H1 (cell line): ENCODE data around the gene GAPDH. TPM values are rescaled to one million over a fixed set of nuclear protein-coding genes. Genes with fewer than 3 reads are reported as not detected.
"Not testable (repeated sequence)": the region's sequence is repeated elsewhere in the genome, so short reads cannot be mapped to it uniquely, and the experiment has no call there.

ENCODE experiments used
- CTCF ChIA-PET: fragments of 300-600 bp; sonication (Branson Sonifier 250); formaldehyde crosslinking; loops from one replicate; lab custom pipeline; 2021; ENCODE audit not compliant: partially characterized antibody; lab: Charles Lee
- POLR2A ChIA-PET: fragments of 300-600 bp; sonication (Branson Sonifier 250); formaldehyde crosslinking; loops from one replicate; lab custom pipeline; 2021; ENCODE audit warnings: inconsistent platforms; ENCODE audit not compliant: partially characterized antibody; lab: Charles Lee
- DNase-seq, 2 experiments: peaks; one replicate each; pipeline versions ENCODE4 v3.0.0 to v3.0.0-alpha.2; 2010 to 2022; ENCODE audit warnings: low spot score in 2 of 2, low read depth in 1 of 2, mixed read lengths in 1 of 2
- FAIRE-seq: peaks from 2 replicates; lab custom pipeline; 2011; peaks lifted over from hg19 to GRCh38; lab: Jason Lieb, UNC
- H2AFZ ChIP-seq: 2 replicates; pipeline ENCODE4 v1.8.1; 2012; ENCODE audit warnings: low read length, inconsistent platforms
- H2AK5ac ChIP-seq: 2 replicates; pipeline ENCODE4 v1.6.1; 2013; ENCODE audit warnings: low read depth, low read length
- H2BK120ac ChIP-seq: replicated peaks from 2 replicates; pipeline ENCODE3; 2013; ENCODE audit warnings: low read depth, low read length, inconsistent platforms
- H2BK12ac ChIP-seq: 2 replicates; pipeline ENCODE4 v1.6.1; 2013; ENCODE audit warnings: low read depth, low read length
- H2BK15ac ChIP-seq: 2 replicates; pipeline ENCODE4 v1.6.1; 2013; ENCODE audit warnings: low read length
- H2BK20ac ChIP-seq: 2 replicates; pipeline ENCODE4 v1.6.1; 2013; ENCODE audit warnings: low read length
- H2BK5ac ChIP-seq: 2 replicates; pipeline ENCODE4 v1.6.1; 2013; ENCODE audit warnings: low read depth, low read length
- H3K14ac ChIP-seq: 2 replicates; pipeline ENCODE4 v1.6.1; 2013; ENCODE audit warnings: inconsistent platforms; ENCODE audit not compliant: insufficient read length
- H3K18ac ChIP-seq: 2 replicates; pipeline ENCODE4 v1.6.1; 2013; ENCODE audit warnings: low read length; ENCODE audit errors: extremely low read depth
- H3K23ac ChIP-seq: 2 replicates; pipeline ENCODE4 v1.6.1; 2013; ENCODE audit warnings: inconsistent platforms; ENCODE audit not compliant: insufficient read length
- H3K23me2 ChIP-seq: 2 replicates; pipeline ENCODE4 v1.6.1; 2013; ENCODE audit warnings: low read depth, low read length
- H3K27ac ChIP-seq: 2 replicates; pipeline ENCODE4 v1.6.1; 2011; ENCODE audit warnings: low read depth, low read length, inconsistent platforms
- H3K27me3 ChIP-seq, 4 experiments: replicated peaks in 1 of 4; 1 replicate in 1 of 4; 2 replicates in 3 of 4; pipeline versions ENCODE4 v1.6.1 to v1.8.1; 2011 to 2013; ENCODE audit warnings: low read length in 3 of 4, mild to moderate bottlenecking in 3 of 4, inconsistent platforms in 2 of 4, mixed read lengths in 2 of 4, moderate library complexity in 1 of 4; ENCODE audit not compliant: control insufficient read depth in 3 of 4, insufficient read depth in 3 of 4; ENCODE audit errors: extremely low read depth in 1 of 4
- H3K36me3 ChIP-seq, 4 experiments: 2 replicates each; pipeline versions ENCODE4 v1.6.1 to v1.8.1; 2011 to 2013; ENCODE audit warnings: mild to moderate bottlenecking in 4 of 4, low read length in 3 of 4, moderate library complexity in 2 of 4, control low read depth in 1 of 4, inconsistent platforms in 1 of 4; ENCODE audit not compliant: insufficient read depth in 4 of 4, control insufficient read depth in 2 of 4
- H3K4ac ChIP-seq: replicated peaks from 2 replicates; pipeline ENCODE3; 2013; ENCODE audit warnings: low read length, low read depth, mixed read lengths, inconsistent platforms; ENCODE audit not compliant: insufficient read length
- H3K4me1 ChIP-seq, 4 experiments: replicated peaks in 1 of 4; 1 replicate in 1 of 4; 2 replicates in 3 of 4; pipeline versions ENCODE4 v1.6.1 to v1.8.1; 2011 to 2013; ENCODE audit warnings: low read length in 3 of 4, inconsistent platforms in 2 of 4, mixed read lengths in 1 of 4; ENCODE audit not compliant: insufficient read depth in 4 of 4, control insufficient read depth in 3 of 4
- H3K4me2 ChIP-seq, 2 experiments: 2 replicates each; pipeline versions ENCODE4 v1.6.1 to v1.8.1; 2011 to 2013; ENCODE audit warnings: low read depth in 2 of 2, low read length in 2 of 2, control low read depth in 1 of 2, inconsistent platforms in 1 of 2, mild to moderate bottlenecking in 1 of 2; ENCODE audit not compliant: insufficient read depth in 1 of 2
- H3K4me3 ChIP-seq, 4 experiments: fragments of 200-600, 300-600 bp in 1 of 4; sonication (generic), shearing (Covaris generic), sonication (Bioruptor Twin) in 1 of 4; 2 replicates each; pipeline versions ENCODE4 v1.5.1 to v1.8.1; 2011 to 2016; ENCODE audit warnings: low read length in 4 of 4, low read depth in 3 of 4, control low read depth in 2 of 4, inconsistent platforms in 2 of 4, mild to moderate bottlenecking in 2 of 4, mixed read lengths in 1 of 4, moderate library complexity in 1 of 4; ENCODE audit not compliant: insufficient read depth in 2 of 4; ENCODE audit errors: extremely low read depth in 1 of 4
- H3K56ac ChIP-seq: replicated peaks from 2 replicates; pipeline ENCODE3; 2013; ENCODE audit warnings: low read depth, mild to moderate bottlenecking, mixed read lengths, low read length, inconsistent platforms; ENCODE audit not compliant: insufficient read length
- H3K79me1 ChIP-seq: 2 replicates; pipeline ENCODE4 v1.6.1; 2013; ENCODE audit warnings: low read depth, low read length, control low read depth
- H3K79me2 ChIP-seq, 2 experiments: 2 replicates each; pipeline versions ENCODE4 v1.6.1 to v1.8.1; 2012 to 2013; ENCODE audit warnings: low read length in 2 of 2, mild to moderate bottlenecking in 2 of 2, inconsistent platforms in 1 of 2; ENCODE audit not compliant: insufficient read depth in 2 of 2, control insufficient read depth in 1 of 2
- H3K9ac ChIP-seq, 4 experiments: replicated peaks in 1 of 4; 1 replicate in 1 of 4; 2 replicates in 3 of 4; pipeline versions ENCODE4 v1.6.1 to v1.8.1; 2011 to 2013; ENCODE audit warnings: low read depth in 3 of 4, low read length in 3 of 4, control low read depth in 2 of 4, mild to moderate bottlenecking in 2 of 4, moderate library complexity in 2 of 4, inconsistent platforms in 1 of 4; ENCODE audit errors: extremely low read depth in 1 of 4
- H3K9me3 ChIP-seq, 2 experiments: 2 replicates each; pipeline versions ENCODE4 v1.6.1 to v1.8.1; 2012 to 2013; ENCODE audit warnings: mild to moderate bottlenecking in 2 of 2, moderate library complexity in 2 of 2, control low read depth in 1 of 2, inconsistent platforms in 1 of 2, low read depth in 1 of 2, low read length in 1 of 2, mixed read lengths in 1 of 2; ENCODE audit not compliant: insufficient read depth in 2 of 2
- H4K20me1 ChIP-seq, 2 experiments: replicated peaks in 1 of 2; 2 replicates each; pipeline versions ENCODE3 to v1.8.1; 2011 to 2013; ENCODE audit warnings: inconsistent platforms in 2 of 2, low read length in 2 of 2, mild to moderate bottlenecking in 1 of 2; ENCODE audit not compliant: insufficient read depth in 2 of 2, control insufficient read depth in 1 of 2
- H4K5ac ChIP-seq: 2 replicates; pipeline ENCODE4 v1.6.1; 2013; ENCODE audit warnings: low read length, low read depth, mixed read lengths, inconsistent platforms; ENCODE audit not compliant: insufficient read length
- H4K8ac ChIP-seq: 2 replicates; pipeline ENCODE4 v1.8.0; 2013; ENCODE audit warnings: mild to moderate bottlenecking, moderate library complexity, low read length, inconsistent platforms; ENCODE audit not compliant: insufficient read depth; ENCODE audit errors: extremely low read depth
- H4K91ac ChIP-seq: replicated peaks from 2 replicates; pipeline ENCODE3; 2013; ENCODE audit warnings: low read length, mixed read lengths, inconsistent platforms; ENCODE audit not compliant: insufficient read length
- WGBS, 2 experiments: shearing (Covaris generic) in 1 of 2; methylation state at CpG; one replicate each; pipeline versions ENCODE4 v1.1.6 to v1.1.7; 2013 to 2015; ENCODE audit warnings: low lambda C conversion rate in 2 of 2, mixed read lengths in 2 of 2, inconsistent platforms in 1 of 2, low coverage in 1 of 2, missing lambda C conversion rate in 1 of 2; ENCODE audit not compliant: insufficient replicate concordance in 2 of 2, insufficient coverage in 1 of 2, insufficient read length in 1 of 2; ENCODE audit errors: extremely low coverage in 1 of 2, missing lambda C conversion rate in 1 of 2; 5-methylcytosine and 5-hydroxymethylcytosine counted together
- polyA plus RNA-seq, 7 experiments: library from polyadenylated mRNA; depleted of rRNA in 3 of 7; stranded (reverse) in 5 of 7; unstranded in 2 of 7; fragments of >200 nt in 5 of 7; fragments of 200-250 nt in 2 of 7; gene quantifications; 1 replicate in 5 of 7; 2 replicates in 1 of 7; 4 replicates in 1 of 7; pipeline versions ENCODE4 v1.2.1 to v1.2.3, GENCODE V29; 2011 to 2013; ENCODE audit warnings: missing spikeins in 2 of 7, mixed read lengths in 2 of 7
- total RNA-seq: library from RNA; stranded (reverse); fragmentation: NEBNext Ultra II Directional; extraction: Animal tissue kit (Norgen Biotek cat#: 25700); gene quantifications from 2 replicates; pipeline ENCODE4 v1.2.1, GENCODE V29; 2021

GAPDH gene
- total and polyA plus RNA-seq, 2 of the 8 experiments (the other 6 are each of a cell fraction or from before 2014, with no cell fraction given): 5,175 to 15,878 TPM

GRCh38 chr12:6497291-6497690, 37.0 kb upstream of the GAPDH start:
- H3K79me1 ChIP-seq, H3K4ac ChIP-seq, H4K91ac ChIP-seq, H3K4me1 ChIP-seq, H3K9ac ChIP-seq, H3K14ac ChIP-seq, H2BK5ac ChIP-seq, H4K8ac ChIP-seq, H2BK15ac ChIP-seq, H3K56ac ChIP-seq, DNase-seq, H2BK20ac ChIP-seq, H3K9me3 ChIP-seq, H3K23me2 ChIP-seq, H3K27ac ChIP-seq, H3K18ac ChIP-seq, H3K23ac ChIP-seq, H2BK12ac ChIP-seq, H3K27me3 ChIP-seq, H2BK120ac ChIP-seq, H4K5ac ChIP-seq, FAIRE-seq, H3K4me3 ChIP-seq, H2AFZ ChIP-seq, H4K20me1 ChIP-seq, H2AK5ac ChIP-seq, H3K4me2 ChIP-seq: not testable (repeated sequence)
- CTCF ChIA-PET: interaction anchor here (0.9 to 1.7 kb wide), 3 partner anchors 10 to 171 kb away, joined by 3 to 5 read pairs (median 3); no protein-coding TSS in a partner anchor
- Histone ChIP-seq H3K79me2 (peaks cover 0 to 46% of the 10 kb centered on the region in 2 experiments; a peak in 3 of 4 replicates), H3K36me3 (peaks cover 7 to 48% (median 31%) of the 10 kb centered on the region in 4 experiments; a peak in 7 of 8 replicates)
- POLR2A ChIA-PET: interaction anchor here (0.6 to 1.7 kb wide), 8 partner anchors 8 to 92 kb away, joined by 3 to 6 read pairs (median 4); partner anchors contain the start of genes GAPDH and VAMP1
- WGBS, 2 experiments: 71% methylated on average over 3 of the region's 3 CpGs; no CpG with 5 or more reads in 1 of the 2 experiments
